Measurements from ENCODE around the gene USH2A. TPM values are rescaled to one million over a fixed set of nuclear protein-coding genes. Genes with fewer than 3 reads are reported as not detected.

USH2A gene
- total RNA-seq, 2 experiments from 2014 or later: not detected

DNA sequence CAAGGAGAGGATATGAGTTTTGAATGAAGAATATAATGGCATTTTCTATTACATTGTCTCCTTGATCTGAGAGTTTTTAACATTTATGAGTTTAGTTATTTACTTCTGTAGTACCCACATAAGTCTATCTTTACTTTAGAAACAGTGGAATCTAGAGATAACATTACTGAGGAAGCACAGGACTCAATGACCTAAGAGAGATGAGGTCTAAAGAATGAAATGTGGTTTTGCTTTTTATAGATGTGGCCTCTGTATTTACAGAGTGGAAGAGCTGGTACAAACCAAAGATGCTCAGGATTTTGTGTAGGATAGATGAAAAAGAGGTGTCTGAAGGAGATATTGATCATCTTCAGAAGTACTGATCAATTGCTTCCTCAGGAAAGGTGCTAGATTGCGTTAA lies 678.8 kb downstream of the USH2A start:
- Mint-ChIP-seq H3K27me3 (no peaks in the 10 kb centered on the region), H3K36me3 (ENCODE audit: low read depth) (no peaks in the 10 kb centered on the region), H3K4me3 (no peak overlapping the region), H3K4me1 (ENCODE audit: low read depth) (no peaks in the 10 kb centered on the region), H3K9me3 (peaks cover 5% of the 10 kb centered on the region), H3K27ac (no peak overlapping the region)
- no peak for DNase-seq
- TF ChIP-seq, protein P1, sequence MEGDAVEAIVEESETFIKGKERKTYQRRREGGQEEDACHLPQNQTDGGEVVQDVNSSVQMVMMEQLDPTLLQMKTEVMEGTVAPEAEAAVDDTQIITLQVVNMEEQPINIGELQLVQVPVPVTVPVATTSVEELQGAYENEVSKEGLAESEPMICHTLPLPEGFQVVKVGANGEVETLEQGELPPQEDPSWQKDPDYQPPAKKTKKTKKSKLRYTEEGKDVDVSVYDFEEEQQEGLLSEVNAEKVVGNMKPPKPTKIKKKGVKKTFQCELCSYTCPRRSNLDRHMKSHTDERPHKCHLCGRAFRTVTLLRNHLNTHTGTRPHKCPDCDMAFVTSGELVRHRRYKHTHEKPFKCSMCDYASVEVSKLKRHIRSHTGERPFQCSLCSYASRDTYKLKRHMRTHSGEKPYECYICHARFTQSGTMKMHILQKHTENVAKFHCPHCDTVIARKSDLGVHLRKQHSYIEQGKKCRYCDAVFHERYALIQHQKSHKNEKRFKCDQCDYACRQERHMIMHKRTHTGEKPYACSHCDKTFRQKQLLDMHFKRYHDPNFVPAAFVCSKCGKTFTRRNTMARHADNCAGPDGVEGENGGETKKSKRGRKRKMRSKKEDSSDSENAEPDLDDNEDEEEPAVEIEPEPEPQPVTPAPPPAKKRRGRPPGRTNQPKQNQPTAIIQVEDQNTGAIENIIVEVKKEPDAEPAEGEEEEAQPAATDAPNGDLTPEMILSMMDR (IDR thresholded peaks at IDR 0.05): no peak
- ATAC-seq: no peak
- CTCF ChIA-PET: no interaction called here
- intact Hi-C loops (cut with micrococcal nuclease): no loop called here
- POLR2A ChIA-PET: no interaction called here

DNA sequence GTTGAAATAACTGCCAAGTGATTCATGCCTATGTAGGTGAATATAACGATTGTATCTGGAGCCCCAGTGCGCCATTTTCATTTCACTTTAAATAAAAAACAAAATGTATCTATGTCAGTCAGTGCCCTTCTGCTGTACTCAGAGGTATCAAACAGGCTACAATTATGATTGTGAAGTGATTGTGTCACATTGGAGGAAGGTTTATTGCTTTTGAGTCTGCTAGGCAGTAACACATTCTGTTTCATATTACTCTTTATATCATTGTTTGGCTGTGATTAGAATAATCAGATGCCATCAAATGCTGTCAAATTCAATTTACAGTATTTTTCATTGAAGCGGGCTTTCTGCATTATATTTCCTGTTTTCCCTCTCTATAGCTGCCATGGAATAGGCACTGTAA lies 684.2 kb downstream of the USH2A start:
- Mint-ChIP-seq H3K27me3 (no peaks in the 10 kb centered on the region), H3K4me1 (ENCODE audit: low read depth) (no peaks in the 10 kb centered on the region), H3K36me3 (ENCODE audit: low read depth) (no peaks in the 10 kb centered on the region), H3K9me3 (peaks cover 2% of the 10 kb centered on the region), H3K4me3 (no peak overlapping the region), H3K27ac (no peak overlapping the region)
- ATAC-seq (no peak), DNase-seq (no peak)
- TF ChIP-seq, protein P1 (IDR thresholded peaks at IDR 0.05): no peak
- ChIA-PET POLR2A (no interaction called here), CTCF (no interaction called here)
- intact Hi-C loops (cut with micrococcal nuclease): no loop called here

DNA sequence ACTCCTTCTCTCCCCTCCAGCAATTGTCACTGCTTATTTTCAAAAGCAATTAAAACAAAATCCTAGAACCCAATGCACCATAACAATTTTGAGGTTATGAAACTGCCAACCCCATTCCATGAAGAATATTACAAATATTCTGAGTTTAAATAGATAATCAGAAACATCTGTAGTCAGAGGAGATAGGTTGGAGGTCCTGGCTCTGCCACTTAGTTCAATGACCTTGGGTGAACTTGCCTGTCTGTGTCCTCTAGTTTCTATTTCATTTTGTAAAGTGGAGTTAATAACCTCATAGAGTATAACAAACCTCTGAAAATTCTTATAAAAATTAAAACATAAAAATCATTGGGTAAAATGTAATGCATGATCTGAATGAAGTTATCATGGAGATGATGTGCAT lies 691.5 kb downstream of the USH2A start:
- Mint-ChIP-seq H3K4me1 (ENCODE audit: low read depth) (no peaks in the 10 kb centered on the region), H3K27me3 (no peaks in the 10 kb centered on the region), H3K36me3 (ENCODE audit: low read depth) (no peaks in the 10 kb centered on the region), H3K9me3 (peaks cover 4% of the 10 kb centered on the region), H3K27ac (no peak overlapping the region), H3K4me3 (no peak overlapping the region)
- intact Hi-C loops (cut with micrococcal nuclease): no loop called here
- ChIA-PET POLR2A (no interaction called here), CTCF (no interaction called here)
- ATAC-seq (no peak), DNase-seq (no peak)
- TF ChIP-seq, protein P1 (IDR thresholded peaks at IDR 0.05): no peak

DNA sequence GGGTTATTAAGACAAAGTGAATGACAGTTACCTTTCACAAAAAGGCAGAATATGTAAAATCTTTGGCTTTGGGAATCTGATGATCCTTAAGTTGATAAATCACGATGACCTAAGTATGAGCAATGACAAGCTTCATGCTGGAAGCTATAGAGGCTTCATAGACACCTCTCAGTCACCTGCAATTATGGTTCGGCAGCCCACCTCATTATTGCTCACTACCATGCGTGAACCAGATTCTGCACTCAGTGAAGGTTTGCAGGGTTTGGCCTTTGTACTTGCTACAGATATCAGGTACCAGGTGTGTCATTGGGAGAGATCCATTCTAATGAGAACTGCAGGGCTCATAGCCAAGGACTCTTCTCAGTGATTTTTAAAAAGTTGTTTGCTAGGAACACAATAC lies 692.6 kb downstream of the USH2A start:
- Mint-ChIP-seq H3K27ac (no peak overlapping the region), H3K9me3 (peaks cover 4% of the 10 kb centered on the region), H3K27me3 (no peaks in the 10 kb centered on the region), H3K36me3 (ENCODE audit: low read depth) (no peaks in the 10 kb centered on the region), H3K4me3 (no peak overlapping the region), H3K4me1 (ENCODE audit: low read depth) (no peaks in the 10 kb centered on the region)
- ChIA-PET POLR2A (no interaction called here), CTCF (no interaction called here)
- intact Hi-C loops (cut with micrococcal nuclease): no loop called here
- TF ChIP-seq, protein P1 (IDR thresholded peaks at IDR 0.05): no peak
- ATAC-seq: no peak
- DNase-seq: no peak

DNA sequence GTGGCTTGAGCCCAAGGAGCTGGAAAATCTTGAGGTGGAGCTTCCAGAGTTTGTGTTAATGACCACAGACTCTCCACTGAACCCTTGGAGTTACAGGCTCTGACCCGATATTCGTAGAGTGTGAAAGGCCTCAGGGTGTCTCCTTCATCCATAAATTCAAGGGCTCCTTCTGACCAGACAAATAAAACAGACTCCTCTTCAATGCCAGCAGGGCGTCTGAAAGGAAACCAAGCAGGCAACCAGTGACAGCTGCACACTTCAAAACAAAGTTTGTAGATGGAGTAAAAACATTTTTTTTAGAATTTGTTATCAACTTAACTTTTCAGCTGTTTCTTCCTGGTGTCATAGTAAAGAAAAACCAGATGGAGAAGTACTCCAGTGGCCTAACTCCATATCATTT lies 695.1 kb downstream of the USH2A start:
- Mint-ChIP-seq H3K4me1 (ENCODE audit: low read depth) (no peaks in the 10 kb centered on the region), H3K27ac (no peak overlapping the region), H3K36me3 (ENCODE audit: low read depth) (no peaks in the 10 kb centered on the region), H3K9me3 (peaks cover 3% of the 10 kb centered on the region), H3K27me3 (no peaks in the 10 kb centered on the region), H3K4me3 (no peak overlapping the region)
- CTCF ChIA-PET: no interaction called here
- TF ChIP-seq, protein P1 (IDR thresholded peaks at IDR 0.05): no peak
- POLR2A ChIA-PET: no interaction called here
- no peak for DNase-seq
- no peak for ATAC-seq
- intact Hi-C loops (cut with micrococcal nuclease): no loop called here
